ENCODE measurements around the gene TLN1. TPM values are rescaled to one million over a fixed set of nuclear protein-coding genes. Genes with fewer than 3 reads are reported as not detected.
A peak's percentile ranks its signal among the peaks of the same experiment; 100 is the strongest.

Gene TLN1
- total RNA-seq, 2 donors from 2014 or later, result 167 to 315 TPM

GRCh38 chr9:35684921-35685320 is 47.1 kb downstream of the TLN1 start:
- TF ChIP-seq POLR2A (IDR thresholded peaks at IDR 0.05) (no peak), CTCF (IDR thresholded peaks at IDR 0.05) (no peak), POLR2AphosphoS5 (IDR thresholded peaks at IDR 0.05) (no peak)
- H3K4me1 ChIP-seq (replicated peaks), result no peaks in the 10 kb centered on the region
- 59% methylated on average over 6 of the region's 10 CpGs for WGBS
- H3K36me3 ChIP-seq, result no peaks in the 10 kb centered on the region
- no peak for DNase-seq (ENCODE audit: low spot score)
- H3K9me3 ChIP-seq, result no peaks in the 10 kb centered on the region
- H3K27ac ChIP-seq, result peak overlapping the region in 1 of 2 donors; percentile 53
- no peaks in the 10 kb centered on the region for H3K27me3 ChIP-seq (replicated peaks; ENCODE audit: insufficient read depth)
- H3K4me3 ChIP-seq, result peak overlapping the region; percentile 8 to 12
- intact Hi-C loops (cut with DNase I), result no loop called here

- Histone ChIP-seq H3K4me1 (replicated peaks) (no peaks in the 10 kb centered on the region), H3K9me3 (no peaks in the 10 kb centered on the region), H3K4me3 (no peak overlapping the region), H3K27me3 (replicated peaks; ENCODE audit: insufficient read depth) (no peaks in the 10 kb centered on the region), H3K36me3 (no peaks in the 10 kb centered on the region), H3K27ac (no peak overlapping the region)
- intact Hi-C loops (cut with DNase I), result no loop called here
- TF ChIP-seq CTCF (IDR thresholded peaks at IDR 0.05) (no peak), POLR2A (IDR thresholded peaks at IDR 0.05) (no peak), POLR2AphosphoS5 (IDR thresholded peaks at IDR 0.05) (no peak)
- DNase-seq (ENCODE audit: low spot score), result no peak
- 66% methylated on average over 2 of the region's 2 CpGs for WGBS
These were observed 48.7 kb downstream of the TLN1 start for GRCh38 chr9:35683323-35683722.

GRCh38 chr9:35682520-35683315 is 49.3 kb downstream of the TLN1 start:
- no peaks in the 10 kb centered on the region for H3K36me3 ChIP-seq
- DNase-seq (ENCODE audit: low spot score), result no peak
- no peak overlapping the region for H3K4me3 ChIP-seq
- no peaks in the 10 kb centered on the region for H3K27me3 ChIP-seq (replicated peaks; ENCODE audit: insufficient read depth)
- no peaks in the 10 kb centered on the region for H3K4me1 ChIP-seq (replicated peaks)
- H3K9me3 ChIP-seq, result no peaks in the 10 kb centered on the region
- H3K27ac ChIP-seq, result no peak overlapping the region
- intact Hi-C loops (cut with DNase I), result no loop called here
- TF ChIP-seq CTCF (IDR thresholded peaks at IDR 0.05), result no peak
- no peak for TF ChIP-seq POLR2AphosphoS5 (IDR thresholded peaks at IDR 0.05)
- 74% methylated on average over 10 of the region's 10 CpGs for WGBS

- H3K27ac ChIP-seq, result no peak overlapping the region
- H3K27me3 ChIP-seq (replicated peaks; ENCODE audit: insufficient read depth), result no peaks in the 10 kb centered on the region
- no peak for DNase-seq (ENCODE audit: low spot score)
- intact Hi-C loops (cut with DNase I), result no loop called here
- no peak overlapping the region for H3K4me3 ChIP-seq
- H3K9me3 ChIP-seq, result no peaks in the 10 kb centered on the region
- WGBS, result 48% methylated on average over 6 of the region's 6 CpGs
- no peaks in the 10 kb centered on the region for H3K4me1 ChIP-seq (replicated peaks)
- H3K36me3 ChIP-seq, result no peaks in the 10 kb centered on the region
- peak; percentile 8 for TF ChIP-seq POLR2AphosphoS5 (IDR thresholded peaks at IDR 0.05)
- TF ChIP-seq CTCF (IDR thresholded peaks at IDR 0.05), result no peak
These were observed 49.9 kb downstream of the TLN1 start for GRCh38 chr9:35682051-35682450.

- no peak for TF ChIP-seq POLR2AphosphoS5 (IDR thresholded peaks at IDR 0.05)
- no peak for TF ChIP-seq CTCF (IDR thresholded peaks at IDR 0.05)
- no peak for TF ChIP-seq POLR2A (IDR thresholded peaks at IDR 0.05)
- Histone ChIP-seq H3K27ac (no peak overlapping the region), H3K9me3 (no peaks in the 10 kb centered on the region), H3K36me3 (no peaks in the 10 kb centered on the region), H3K27me3 (replicated peaks; ENCODE audit: insufficient read depth) (no peaks in the 10 kb centered on the region), H3K4me3 (no peak overlapping the region), H3K4me1 (replicated peaks) (no peaks in the 10 kb centered on the region)
- intact Hi-C loops (cut with DNase I), result no loop called here
- 49% methylated on average over 3 of the region's 3 CpGs for WGBS
- no peak for DNase-seq (ENCODE audit: low spot score)
These were observed 50.5 kb downstream of the TLN1 start for GRCh38 chr9:35681341-35682002.

Data from prostate gland (tissue), 2 donors.